Measurements from ENCODE around the gene ZBTB17.

The ZBTB17 gene

GRCh38 chr1:15955552-15955951 is 20.3 kb downstream of the ZBTB17 start:
- Histone ChIP-seq H3F3A (ENCODE audit: low read depth) (no peaks in the 10 kb centered on the region), H3K36me3 (ENCODE audit: insufficient read depth, low read length) (no peaks in the 10 kb centered on the region; the same call in 1 of the 2 replicates), H4K20me1 (ENCODE audit: insufficient read depth, low read length, poor library complexity, severe bottlenecking) (peaks cover 19% of the 10 kb centered on the region), H3K9ac (ENCODE audit: low read depth, low read length, poor library complexity, severe bottlenecking) (no peak overlapping the region), H3K9me3 (ENCODE audit: insufficient read depth, low read depth, low read length) (no peaks in the 10 kb centered on the region), H3K4me2 (ENCODE audit: low read depth, low read length, poor library complexity, severe bottlenecking) (no peak overlapping the region), H3K4me3 (ENCODE audit: low read length, poor library complexity, severe bottlenecking) (no peak overlapping the region), H3K9me2 (replicated peaks; ENCODE audit: low read depth, low read length) (no peaks in the 10 kb centered on the region), H3K4me1 (ENCODE audit: insufficient read depth, low read length, poor library complexity, severe bottlenecking) (peaks cover 5% of the 10 kb centered on the region), H3K79me2 (ENCODE audit: insufficient read depth, low read length) (peaks cover 76% of the 10 kb centered on the region), H2AFZ (ENCODE audit: low read length) (no peak overlapping the region), H3K27me3 (ENCODE audit: insufficient read depth, low read length, poor library complexity, severe bottlenecking) (no peaks in the 10 kb centered on the region)
- TF ChIP-seq, protein P1, sequence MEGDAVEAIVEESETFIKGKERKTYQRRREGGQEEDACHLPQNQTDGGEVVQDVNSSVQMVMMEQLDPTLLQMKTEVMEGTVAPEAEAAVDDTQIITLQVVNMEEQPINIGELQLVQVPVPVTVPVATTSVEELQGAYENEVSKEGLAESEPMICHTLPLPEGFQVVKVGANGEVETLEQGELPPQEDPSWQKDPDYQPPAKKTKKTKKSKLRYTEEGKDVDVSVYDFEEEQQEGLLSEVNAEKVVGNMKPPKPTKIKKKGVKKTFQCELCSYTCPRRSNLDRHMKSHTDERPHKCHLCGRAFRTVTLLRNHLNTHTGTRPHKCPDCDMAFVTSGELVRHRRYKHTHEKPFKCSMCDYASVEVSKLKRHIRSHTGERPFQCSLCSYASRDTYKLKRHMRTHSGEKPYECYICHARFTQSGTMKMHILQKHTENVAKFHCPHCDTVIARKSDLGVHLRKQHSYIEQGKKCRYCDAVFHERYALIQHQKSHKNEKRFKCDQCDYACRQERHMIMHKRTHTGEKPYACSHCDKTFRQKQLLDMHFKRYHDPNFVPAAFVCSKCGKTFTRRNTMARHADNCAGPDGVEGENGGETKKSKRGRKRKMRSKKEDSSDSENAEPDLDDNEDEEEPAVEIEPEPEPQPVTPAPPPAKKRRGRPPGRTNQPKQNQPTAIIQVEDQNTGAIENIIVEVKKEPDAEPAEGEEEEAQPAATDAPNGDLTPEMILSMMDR (conservative IDR thresholded peaks at IDR 0.05; ENCODE audit: low read length): no peak
- TF ChIP-seq EZH2phosphoT487 (IDR thresholded peaks at IDR 0.05; ENCODE audit: borderline replicate concordance): no peak

GRCh38 chr1:15954316-15954715 is 21.6 kb downstream of the ZBTB17 start:
- peaks cover 81% of the 10 kb centered on the region for H3K79me2 ChIP-seq (ENCODE audit: insufficient read depth, low read length)
- no peaks in the 10 kb centered on the region for H3K9me2 ChIP-seq (replicated peaks; ENCODE audit: low read depth, low read length)
- H3K9ac ChIP-seq (ENCODE audit: low read depth, low read length, poor library complexity, severe bottlenecking): no peak overlapping the region
- H3K36me3 ChIP-seq (ENCODE audit: insufficient read depth, low read length): no peaks in the 10 kb centered on the region; the same call in 1 of the 2 replicates
- no peak overlapping the region for H3K4me3 ChIP-seq (ENCODE audit: low read length, poor library complexity, severe bottlenecking)
- H3K9me3 ChIP-seq (ENCODE audit: insufficient read depth, low read depth, low read length): no peaks in the 10 kb centered on the region
- peaks cover 16% of the 10 kb centered on the region for H4K20me1 ChIP-seq (ENCODE audit: insufficient read depth, low read length, poor library complexity, severe bottlenecking)
- H3F3A ChIP-seq (ENCODE audit: low read depth): no peaks in the 10 kb centered on the region
- no peak overlapping the region for H2AFZ ChIP-seq (ENCODE audit: low read length)
- H3K4me1 ChIP-seq (ENCODE audit: insufficient read depth, low read length, poor library complexity, severe bottlenecking): peaks cover 5% of the 10 kb centered on the region
- no peak overlapping the region for H3K4me2 ChIP-seq (ENCODE audit: low read depth, low read length, poor library complexity, severe bottlenecking)
- TF ChIP-seq EZH2phosphoT487 (IDR thresholded peaks at IDR 0.05; ENCODE audit: borderline replicate concordance): no peak
- TF ChIP-seq, protein P1 (conservative IDR thresholded peaks at IDR 0.05; ENCODE audit: low read length): no peak
- no peaks in the 10 kb centered on the region for H3K27me3 ChIP-seq (ENCODE audit: insufficient read depth, low read length, poor library complexity, severe bottlenecking)

DNA sequence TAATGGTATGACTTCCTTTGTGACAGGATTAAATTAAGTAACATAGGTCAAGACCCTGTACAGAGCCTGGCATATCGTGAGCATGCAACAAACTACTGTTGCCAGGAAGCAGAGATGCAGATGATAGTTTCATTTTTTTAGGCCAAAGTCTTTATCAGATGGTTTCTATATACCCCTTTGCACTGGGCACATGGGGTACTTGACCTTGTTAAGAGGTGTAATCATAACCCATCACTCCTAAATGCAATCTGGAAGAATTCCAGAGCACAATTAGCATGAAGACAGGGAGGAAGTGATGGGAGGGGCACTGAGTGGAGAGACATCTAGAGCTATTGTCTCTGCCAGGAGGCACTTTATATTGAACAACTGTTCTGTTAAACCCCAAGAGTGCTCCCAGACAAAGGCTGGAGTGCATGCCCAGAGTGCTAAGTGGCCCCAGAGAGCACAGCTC is 22.1 kb downstream of the ZBTB17 start:
- no peaks in the 10 kb centered on the region for H3K27me3 ChIP-seq (ENCODE audit: insufficient read depth, low read length, poor library complexity, severe bottlenecking)
- peaks cover 84% of the 10 kb centered on the region for H3K79me2 ChIP-seq (ENCODE audit: insufficient read depth, low read length)
- H3K36me3 ChIP-seq (ENCODE audit: insufficient read depth, low read length): peaks cover 2% of the 10 kb centered on the region; the same call in 1 of the 2 replicates
- H3K9me3 ChIP-seq (ENCODE audit: insufficient read depth, low read depth, low read length): no peaks in the 10 kb centered on the region
- H3F3A ChIP-seq (ENCODE audit: low read depth): no peaks in the 10 kb centered on the region
- TF ChIP-seq EZH2phosphoT487 (IDR thresholded peaks at IDR 0.05; ENCODE audit: borderline replicate concordance): no peak
- TF ChIP-seq, protein P1 (conservative IDR thresholded peaks at IDR 0.05; ENCODE audit: low read length): no peak
- peaks cover 17% of the 10 kb centered on the region for H4K20me1 ChIP-seq (ENCODE audit: insufficient read depth, low read length, poor library complexity, severe bottlenecking)
- no peak overlapping the region for H3K4me3 ChIP-seq (ENCODE audit: low read length, poor library complexity, severe bottlenecking)
- H3K9ac ChIP-seq (ENCODE audit: low read depth, low read length, poor library complexity, severe bottlenecking): no peak overlapping the region
- H3K4me1 ChIP-seq (ENCODE audit: insufficient read depth, low read length, poor library complexity, severe bottlenecking): peaks cover 5% of the 10 kb centered on the region
- H3K9me2 ChIP-seq (replicated peaks; ENCODE audit: low read depth, low read length): no peaks in the 10 kb centered on the region
- H2AFZ ChIP-seq (ENCODE audit: low read length): no peak overlapping the region
- H3K4me2 ChIP-seq (ENCODE audit: low read depth, low read length, poor library complexity, severe bottlenecking): no peak overlapping the region

Measured in Loucy (cell line).